HG02840 (cell line): ENCODE data around the gene FARP1.

ENCODE experiments used
- ATAC-seq: cut with Tn5 transposase; IDR thresholded peaks from one replicate; pipeline ENCODE4 v1.9.1; 2021; ENCODE audit warnings: mild to moderate bottlenecking, moderate library complexity, moderate number of reproducible peaks; ENCODE audit not compliant: unreplicated experiment, low FRiP score

FARP1 gene

DNA sequence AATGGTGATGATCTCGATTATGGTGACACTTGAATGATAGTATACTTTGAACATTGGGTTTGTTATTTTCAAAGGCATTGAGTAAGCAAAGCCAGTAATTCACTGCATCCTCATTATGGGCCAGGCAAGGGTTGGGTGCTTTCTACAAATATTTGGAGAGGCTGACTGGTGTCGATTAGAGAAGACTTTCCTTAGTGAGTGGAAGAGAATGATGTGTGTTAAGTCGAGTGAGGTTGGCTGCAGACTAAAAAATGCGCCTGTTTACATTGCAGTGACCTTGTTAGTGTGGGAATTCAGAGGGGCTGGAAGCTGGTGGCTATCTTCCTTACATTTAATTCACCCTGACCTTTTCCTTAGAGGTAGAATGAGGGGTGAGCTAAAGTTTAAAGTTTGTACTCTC is 56.6 kb downstream of the FARP1 start:
- ATAC-seq = no peak

DNA sequence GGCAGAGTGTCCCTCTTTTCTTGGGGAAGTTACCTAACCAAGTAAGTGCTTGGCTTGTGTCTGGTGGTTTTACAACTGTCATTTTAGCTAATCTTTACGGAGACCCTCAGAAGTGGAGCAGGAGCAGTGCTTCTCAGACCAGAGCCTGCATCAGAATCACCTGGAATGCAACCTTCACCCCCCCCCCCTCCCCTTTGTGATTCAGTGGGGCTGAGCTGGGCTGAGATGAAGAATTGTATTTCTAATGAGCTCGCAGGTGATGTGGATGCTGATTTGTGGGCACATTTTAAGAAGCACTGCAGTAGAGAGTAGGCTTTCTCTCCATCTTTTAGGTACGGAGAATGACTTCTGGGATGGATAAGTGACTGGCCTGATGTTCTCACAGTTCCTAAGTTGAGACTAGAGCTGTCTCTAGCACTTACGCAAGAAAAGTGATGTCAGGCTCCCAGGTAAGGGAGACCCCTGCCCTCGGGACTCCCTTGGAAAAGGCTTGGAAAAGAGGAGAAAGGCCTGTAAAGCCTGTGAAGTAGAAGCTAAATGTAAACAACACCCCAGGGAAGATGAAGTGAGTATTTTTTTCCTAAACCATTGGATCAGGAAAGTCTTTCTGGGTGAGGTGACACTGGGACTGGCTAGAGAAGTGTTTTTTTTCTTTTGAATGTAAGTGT is 57.5 kb downstream of the FARP1 start:
- no peak for ATAC-seq

DNA sequence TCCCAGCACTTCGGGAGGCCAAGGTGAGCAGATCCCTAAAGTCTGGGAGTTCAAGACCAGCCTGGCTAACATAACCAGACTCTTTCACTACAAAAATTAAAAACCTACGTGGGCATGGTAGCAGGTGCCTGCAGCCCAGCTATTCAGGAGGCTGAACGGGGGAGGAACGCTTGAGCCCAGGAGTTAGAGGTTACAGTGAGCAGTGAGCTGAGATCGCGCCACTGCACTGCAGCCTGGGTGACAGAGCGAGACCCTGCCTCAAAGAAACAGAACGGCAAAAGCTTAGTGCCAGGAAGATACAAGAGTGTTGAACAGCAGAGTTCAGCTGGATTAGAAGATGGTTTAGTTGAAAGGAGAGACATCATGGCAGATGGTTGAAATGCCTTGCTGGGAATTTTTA is 58.3 kb downstream of the FARP1 start:
- no peak for ATAC-seq

DNA sequence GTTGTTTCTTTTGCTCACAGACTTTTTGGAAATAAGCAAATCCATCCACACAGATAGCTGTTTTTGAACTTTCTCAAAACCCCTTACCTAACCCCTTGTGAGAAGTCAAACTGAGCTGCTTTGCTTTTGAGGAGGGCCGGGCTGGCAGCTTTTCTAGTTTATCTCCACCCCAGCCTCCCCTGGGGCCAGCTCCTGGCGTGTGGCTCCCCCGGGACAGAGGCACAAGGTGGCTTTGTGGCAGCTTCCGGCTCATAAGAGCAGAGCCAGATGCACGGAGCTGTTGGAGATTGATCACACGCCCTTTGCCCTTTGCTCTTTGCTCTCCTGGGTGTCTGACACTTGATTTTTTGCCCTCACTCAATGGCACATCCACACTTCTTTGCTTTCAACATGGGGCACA is 59.1 kb downstream of the FARP1 start:
- ATAC-seq = no peak

DNA sequence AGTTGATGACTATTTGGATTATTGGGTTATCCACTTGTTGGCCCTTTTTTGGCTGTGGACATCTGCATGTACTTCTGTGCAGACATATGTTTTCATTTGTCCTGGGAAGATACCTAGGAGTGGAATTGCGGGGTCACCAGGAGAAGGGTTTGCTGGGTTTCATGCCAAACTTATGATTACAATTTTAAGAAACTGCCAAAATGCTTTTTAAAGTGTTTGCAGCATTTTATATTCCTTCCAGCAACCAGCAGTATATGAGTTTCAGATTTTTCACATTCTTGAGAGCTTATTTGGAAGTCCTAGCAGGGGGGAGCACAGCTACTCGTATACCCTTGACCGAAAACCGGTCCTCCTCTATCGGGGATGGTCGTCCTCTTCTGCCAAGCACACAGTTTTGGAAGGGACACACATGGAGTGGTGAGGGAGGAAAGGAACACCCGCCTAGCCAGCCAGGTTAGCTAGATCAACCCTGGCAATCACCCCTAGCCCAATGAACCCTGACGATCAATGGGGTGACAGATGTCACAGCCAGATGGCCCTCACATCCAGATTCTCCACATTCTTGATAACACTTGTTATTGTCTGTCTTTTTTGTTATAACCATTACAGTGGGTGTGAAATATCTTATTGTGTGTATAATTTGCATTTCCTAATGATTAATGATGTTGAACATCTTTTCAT is 60.9 kb downstream of the FARP1 start:
- ATAC-seq = no peak

DNA sequence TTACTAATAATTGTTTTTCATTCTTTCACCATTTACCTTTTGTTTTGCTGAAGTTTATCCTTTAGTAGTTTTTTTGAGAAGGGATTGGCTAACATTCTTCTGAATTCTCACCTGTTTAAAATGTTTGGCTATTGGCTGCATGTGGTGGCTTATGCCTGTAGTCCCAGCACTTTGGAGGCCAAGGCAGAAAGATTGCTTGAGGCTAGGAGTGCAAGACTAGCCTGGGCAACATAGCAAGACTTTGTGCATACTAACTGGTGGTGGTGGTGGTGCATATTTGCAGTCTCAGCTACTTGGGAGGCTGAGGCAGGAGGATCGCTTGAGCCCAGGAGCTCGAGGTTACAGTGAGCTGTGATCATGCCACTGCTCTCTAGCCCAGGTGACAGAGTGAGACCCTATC is 61.7 kb downstream of the FARP1 start:
- ATAC-seq = no peak

DNA sequence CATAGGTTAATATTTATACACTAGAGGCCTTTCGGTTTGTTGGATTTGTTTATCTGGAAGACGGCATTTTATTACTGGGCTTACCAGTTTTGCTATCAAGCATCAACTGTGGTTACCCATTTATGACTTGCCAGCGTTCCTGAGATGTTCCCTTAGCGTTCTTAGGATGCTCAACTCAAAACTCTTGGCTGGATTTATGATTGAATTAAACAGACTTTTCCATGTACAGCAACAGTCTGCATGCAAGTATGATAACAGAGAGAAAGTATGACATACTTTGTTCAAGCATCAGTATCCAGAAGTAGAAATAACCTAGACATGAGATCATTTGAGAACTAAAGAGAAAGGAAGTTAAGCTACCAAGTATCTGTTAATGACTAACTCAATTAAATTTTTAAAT is 64.1 kb downstream of the FARP1 start:
- no peak for ATAC-seq

DNA sequence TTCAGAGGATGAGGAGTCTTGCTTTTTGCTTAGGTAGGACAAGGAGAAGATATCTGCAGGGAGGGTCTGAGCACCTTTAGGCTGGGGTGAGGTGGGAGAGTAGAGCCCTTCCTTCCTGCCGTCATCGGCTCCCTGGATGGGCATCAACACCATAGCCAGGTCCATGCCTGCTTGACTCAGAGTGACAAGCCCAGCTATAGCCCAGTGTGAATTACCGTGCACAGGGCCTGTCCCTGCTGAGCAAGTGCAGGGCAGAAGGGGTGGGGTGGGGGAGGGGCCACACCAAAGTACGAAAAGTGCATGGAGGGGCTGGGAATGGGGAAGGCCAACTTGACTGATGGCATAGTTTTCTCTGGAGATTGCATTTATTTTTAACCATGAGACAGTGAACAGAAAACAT is 64.5 kb downstream of the FARP1 start:
- no peak for ATAC-seq

DNA sequence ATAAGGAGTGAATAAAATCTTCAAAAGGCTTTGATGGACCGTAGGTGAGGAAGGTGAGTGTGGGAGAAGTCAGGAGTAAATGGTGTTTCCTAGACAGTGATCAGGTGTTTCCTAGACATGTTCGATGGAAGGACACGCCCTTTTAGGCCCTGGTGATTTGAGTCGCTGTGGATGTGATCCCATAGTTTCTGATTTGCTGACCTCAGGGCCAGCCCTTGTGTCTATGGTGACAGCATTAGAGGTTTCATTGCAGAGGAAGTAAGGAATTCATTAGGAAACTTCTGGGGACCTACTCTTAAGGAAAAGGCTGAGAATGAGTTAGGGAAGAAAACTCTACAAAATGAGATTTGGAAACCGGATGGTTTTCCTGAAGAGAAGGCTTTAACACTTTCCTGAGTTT is 65.7 kb downstream of the FARP1 start:
- no peak for ATAC-seq

DNA sequence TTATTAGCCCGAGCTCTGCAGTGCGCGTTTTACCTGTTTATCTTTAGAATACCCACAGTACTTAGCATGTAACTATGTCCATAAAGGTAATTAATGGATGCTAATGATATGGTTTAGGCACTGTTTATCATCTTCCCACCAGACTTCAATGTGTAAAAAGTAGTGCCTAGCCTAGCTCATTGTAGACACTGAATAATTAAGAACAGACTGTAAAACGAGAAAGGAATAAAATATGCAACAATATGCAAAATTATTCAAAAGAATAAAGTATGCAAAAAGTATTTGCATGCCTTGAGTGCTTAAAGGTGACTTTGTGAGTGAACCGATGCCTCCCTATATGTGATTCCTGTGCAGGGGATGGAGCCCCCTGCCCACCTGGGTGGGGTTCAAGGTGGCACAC is 69.9 kb downstream of the FARP1 start:
- no peak for ATAC-seq

DNA sequence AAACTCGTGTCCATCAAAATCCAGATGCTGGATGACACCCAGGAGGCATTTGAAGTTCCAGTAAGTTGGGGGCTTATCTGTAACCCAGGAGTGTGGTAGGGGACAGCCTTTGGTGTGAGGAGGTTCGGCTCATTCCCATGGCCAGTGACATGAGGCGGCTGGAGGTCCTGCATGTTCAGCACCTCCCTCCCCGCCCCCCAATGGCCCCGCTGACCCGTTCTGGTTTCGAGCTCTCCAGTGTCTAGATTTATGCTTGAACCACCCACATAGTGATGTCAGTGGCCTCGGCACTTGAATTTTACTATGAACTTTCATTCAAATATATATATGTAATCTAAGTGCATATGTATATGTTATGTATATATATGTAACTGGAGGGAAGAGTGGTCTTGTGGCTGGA is 70.5 kb downstream of the FARP1 start:
- ATAC-seq = no peak

DNA sequence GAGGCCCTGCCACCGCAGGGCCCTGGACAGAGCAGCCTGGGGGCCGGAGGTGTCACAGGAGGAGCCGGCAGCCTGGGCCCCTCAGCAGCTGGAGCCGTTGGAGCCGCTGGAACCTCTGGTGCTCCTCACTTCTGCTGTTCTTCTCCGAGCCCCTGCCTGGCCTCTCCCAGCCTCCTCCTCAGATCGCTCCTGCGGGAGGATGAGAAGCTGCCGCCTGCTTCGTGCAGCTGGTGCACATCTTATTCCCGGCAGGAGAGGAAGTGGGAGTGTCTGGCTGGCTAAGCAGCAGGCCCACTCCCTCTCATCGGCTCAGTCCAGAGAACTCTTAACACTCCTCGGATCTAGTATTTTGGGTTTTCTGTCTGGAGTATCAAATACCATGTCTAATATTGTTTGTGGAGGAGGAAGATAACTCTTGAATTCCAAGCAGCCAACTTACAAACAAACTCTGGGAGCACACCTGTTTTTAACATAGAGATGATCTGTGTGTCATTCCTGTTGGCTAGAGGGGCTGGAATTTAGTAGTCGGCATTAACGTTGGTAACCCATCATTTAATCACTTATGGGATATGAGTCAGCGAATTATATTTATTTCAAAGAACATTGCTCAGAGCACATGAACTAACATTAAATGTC is 71.2 kb downstream of the FARP1 start:
- no peak for ATAC-seq

DNA sequence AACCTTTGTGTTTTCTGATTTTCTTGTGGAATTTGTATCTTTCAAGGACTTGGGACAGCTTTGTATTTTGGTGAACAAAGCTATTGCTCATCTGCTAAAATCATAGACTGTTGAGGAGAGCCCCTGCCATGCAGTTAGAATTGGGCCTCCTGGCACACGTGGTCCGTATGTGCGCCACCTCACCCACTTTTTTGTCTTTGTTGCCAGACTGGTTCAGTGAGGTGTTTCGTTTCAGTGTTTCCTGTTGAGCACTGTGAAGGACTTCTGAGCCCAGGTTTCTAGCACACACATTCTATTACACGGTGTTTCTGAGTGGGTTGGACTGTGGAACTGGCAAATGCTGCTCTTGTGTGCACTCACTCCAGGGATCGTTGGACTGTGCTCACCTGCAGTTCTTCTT is 71.8 kb downstream of the FARP1 start:
- ATAC-seq = no peak

DNA sequence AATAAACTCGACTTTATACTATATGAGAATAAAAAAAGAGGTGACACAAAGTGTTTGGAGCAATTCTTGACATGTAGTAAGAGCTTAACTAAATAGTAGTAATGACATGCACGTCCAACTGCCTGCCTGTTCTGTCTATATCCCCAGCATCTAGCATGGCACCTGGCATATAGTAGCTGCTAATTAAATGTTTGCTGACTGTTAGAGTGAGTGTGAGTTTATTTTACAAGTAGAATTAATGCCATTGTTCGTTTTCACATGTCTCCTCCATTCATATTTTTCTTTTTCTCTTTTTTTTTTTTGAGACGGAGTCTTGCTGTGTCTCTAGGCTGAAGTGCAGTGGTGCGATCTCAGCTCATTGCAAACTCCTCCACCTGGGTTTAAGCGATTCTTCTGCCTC is 72.6 kb downstream of the FARP1 start:
- no peak for ATAC-seq

DNA sequence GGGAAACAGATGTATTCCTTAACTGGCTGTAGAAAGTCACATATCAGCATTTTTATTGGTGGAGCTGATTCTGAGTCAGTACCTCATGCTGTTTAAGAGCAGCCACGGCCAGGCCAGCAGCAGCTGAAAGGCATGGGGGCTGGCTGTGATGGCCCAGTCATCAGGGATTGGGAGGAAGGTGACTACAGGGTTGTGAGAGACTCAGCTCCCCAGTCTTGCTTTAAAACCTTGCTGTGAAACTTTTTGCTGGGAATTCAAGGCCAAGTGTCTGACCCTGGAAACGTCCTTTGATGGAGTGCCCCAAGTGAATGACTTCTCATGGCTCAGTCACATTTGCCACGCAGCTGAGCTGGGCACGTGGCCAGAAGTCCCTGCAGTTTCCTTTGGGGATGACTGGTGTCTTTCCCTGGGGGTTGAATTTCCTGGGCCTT is 73.3 kb downstream of the FARP1 start:
- ATAC-seq = no peak

DNA sequence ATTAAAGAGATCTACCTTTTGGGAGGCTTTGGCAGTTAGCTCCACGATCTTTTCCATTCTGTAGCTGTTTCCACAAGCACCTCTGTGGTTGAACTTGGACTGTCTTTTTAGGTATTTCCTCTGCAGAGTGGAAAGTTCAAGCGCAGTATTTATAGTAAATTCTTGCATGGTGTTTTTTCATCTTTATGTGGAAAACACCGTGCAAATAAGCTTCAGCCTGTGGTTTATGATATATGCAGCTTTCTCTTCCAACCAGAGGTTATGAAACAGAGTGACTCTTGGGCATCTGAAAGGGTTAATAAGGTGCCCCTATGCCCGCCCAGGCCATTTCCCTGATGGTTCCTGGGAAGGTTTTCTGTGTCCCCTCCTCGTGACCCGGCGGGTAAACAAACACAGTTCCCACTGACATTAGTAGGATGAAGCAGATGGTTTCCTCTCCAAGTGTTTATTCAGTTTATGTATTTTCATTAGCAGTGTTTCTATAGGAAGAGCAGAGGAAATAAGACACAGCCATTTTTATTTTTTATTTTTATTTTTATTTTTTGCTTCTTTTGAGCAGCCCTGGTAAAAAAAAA is 73.9 kb downstream of the FARP1 start:
- ATAC-seq = no peak

DNA sequence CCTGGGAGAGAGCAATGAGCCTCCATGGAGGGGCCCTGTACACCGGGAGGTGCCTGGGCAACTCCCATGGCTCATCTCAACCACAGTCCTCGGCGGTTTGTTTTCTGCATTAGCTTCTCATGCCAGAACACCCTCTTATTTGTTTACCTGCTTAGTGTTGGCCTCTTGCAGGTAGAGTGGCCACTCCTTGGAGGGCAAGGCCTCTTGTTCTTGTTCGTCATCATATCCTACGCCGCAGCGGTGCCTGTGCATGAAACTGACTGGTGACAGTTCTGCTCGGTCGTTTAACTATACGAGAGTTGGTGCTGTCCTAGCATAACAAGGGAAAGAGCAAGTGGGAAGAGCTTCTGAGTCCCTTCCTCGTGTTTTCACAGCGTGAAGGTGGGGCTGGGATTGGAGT is 74.7 kb downstream of the FARP1 start:
- ATAC-seq = no peak

DNA sequence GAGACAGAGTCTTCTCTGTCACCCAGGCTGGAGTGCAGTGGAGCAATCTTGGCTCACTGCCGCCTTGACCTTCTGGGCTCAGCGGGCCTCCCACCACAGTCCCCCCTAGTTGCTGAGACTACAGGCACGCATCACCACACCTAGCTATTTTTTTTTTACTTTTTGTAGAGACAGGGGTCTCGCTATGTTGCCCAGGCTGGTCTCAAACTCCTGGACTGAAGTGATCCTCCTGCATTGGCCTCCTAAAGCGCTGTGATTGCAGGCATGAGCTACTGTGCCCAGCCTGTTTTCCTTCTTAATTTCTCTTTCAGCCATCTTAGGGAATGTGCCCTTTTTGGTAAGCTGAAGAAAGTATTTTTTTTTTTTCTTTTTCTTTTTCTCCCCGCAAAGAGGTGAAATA is 76.8 kb downstream of the FARP1 start:
- ATAC-seq = no peak

DNA sequence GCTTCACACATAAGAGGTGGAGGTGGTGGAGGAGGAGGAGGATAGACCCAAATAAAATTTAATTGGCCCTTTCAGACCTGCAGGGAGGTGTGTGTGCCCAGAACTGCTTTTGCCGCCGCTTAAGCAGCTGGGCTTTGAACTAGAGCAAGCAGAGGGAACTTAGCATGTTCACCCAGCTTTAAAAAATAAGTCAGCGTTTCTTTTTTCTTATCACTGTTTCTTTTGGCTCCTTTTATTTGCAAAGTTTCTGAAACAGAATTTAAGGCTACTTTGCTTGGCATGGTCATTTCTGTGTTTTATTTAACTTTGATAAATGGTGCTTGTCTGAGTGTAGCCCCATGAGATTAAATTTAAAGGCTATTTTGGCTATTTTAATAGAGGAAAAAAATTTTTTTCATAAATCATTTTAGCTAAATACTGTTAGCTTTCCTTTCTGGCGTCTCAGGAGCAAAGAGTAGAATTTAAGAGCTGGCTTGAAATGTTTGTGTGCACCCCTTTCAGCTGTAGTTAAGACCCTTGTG is 77.4 kb downstream of the FARP1 start:
- ATAC-seq = no peak

DNA sequence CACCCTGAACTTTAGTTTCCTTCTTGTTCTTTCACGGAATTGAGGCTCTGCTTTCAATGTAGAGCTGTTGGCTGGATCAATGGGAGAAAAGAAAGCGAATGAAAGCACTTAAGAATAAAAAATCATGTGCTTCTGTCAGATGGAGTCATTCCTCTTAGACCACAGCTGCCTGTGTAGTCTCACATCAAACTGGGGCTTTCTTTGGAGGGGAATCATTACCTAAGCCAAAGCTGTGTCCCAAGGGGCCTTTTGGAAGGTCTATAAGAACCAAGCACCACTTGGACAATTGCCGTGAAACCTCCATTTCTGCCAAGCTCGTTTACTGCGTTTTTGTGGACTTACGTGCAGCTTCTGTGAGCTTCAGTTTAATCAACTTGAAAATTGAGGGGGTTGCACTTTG is 78.3 kb downstream of the FARP1 start:
- ATAC-seq = no peak

DNA sequence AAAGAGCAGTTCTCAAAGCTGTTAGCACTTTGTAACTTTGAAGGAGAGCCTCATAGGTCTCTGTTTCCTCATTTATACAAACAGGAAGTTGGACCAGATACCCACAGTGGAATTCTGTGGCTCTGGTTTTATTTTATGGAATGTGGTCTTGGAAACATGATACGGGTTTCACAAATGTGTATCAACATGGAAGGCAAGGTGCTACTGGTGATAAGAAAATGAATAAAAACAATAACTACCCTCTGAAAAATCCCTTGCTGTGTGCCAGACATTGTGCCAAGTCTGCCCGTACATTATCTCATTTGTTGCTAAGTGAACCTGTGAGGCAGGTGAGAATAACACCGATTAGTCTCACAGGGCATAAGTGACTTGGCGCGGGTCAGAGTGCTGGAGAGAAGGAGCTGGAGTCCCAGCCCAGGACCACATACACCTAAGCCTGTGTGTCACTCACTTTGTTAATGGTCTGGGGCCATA is 79.2 kb downstream of the FARP1 start:
- no peak for ATAC-seq
